Hippocampal formation (tissue), 2 donors: Measurements from ENCODE around the gene HBQ1.
A peak's percentile ranks its signal among the peaks of the same experiment; 100 is the strongest.
"Not testable (repeated sequence)": the region's sequence is repeated elsewhere in the genome, so short reads cannot be mapped to it uniquely, and the experiment has no call there.

Experiments used
- DNase-seq, 2 donors: peaks; one replicate each; lab custom pipeline; 2025; lab: John Stamatoyannopoulos, UW

HBQ1 gene

DNA sequence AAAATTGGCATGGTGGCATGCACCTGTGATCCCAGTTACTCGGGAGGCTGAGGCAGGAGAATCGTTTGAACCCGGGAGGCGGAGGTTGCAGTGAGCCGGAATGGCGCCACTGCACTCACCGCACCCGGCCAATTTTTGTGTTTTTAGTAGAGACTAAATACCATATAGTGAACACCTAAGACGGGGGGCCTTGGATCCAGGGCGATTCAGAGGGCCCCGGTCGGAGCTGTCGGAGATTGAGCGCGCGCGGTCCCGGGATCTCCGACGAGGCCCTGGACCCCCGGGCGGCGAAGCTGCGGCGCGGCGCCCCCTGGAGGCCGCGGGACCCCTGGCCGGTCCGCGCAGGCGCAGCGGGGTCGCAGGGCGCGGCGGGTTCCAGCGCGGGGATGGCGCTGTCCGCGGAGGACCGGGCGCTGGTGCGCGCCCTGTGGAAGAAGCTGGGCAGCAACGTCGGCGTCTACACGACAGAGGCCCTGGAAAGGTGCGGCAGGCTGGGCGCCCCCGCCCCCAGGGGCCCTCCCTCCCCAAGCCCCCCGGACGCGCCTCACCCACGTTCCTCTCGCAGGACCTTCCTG lies at the start of gene HBQ1:
Gene HBQ1, plus strand, starts transcription at position 359 of the 575 bp plus-strand sequence. Its CDS starts 28 bp downstream, at position 387.
- DNase-seq, result no peak

DNA sequence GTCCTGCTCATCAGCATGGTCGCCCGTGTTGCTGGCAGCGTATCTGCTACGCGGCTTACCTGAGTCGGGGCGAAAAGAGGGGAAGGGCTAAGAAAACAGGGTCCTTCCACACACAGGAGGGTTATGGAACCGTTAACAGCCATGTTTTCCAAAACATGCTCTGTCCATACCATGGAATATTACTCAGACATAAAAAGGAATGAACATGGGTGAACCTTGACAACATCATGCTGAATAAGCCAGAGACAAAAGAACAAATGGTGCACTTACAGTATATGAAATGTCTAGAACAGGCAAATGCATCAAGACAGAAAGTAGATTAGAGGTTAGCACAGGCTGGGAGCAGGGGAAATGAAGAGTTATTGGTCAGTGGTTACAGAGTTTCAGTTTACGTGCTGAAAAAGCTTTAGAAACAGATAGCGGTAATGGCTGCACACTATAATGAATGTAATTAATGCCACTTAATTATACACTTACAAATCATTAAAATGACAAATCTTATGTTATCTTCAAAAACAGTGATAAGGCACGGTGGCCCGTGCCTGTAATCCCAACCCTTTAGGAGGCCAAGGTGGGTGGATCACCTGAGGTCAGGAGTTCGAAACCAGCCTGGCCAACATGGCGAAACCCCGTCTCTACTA lies 49.6 kb upstream of the HBQ1 start:
- DNase-seq, result no peak

DNA sequence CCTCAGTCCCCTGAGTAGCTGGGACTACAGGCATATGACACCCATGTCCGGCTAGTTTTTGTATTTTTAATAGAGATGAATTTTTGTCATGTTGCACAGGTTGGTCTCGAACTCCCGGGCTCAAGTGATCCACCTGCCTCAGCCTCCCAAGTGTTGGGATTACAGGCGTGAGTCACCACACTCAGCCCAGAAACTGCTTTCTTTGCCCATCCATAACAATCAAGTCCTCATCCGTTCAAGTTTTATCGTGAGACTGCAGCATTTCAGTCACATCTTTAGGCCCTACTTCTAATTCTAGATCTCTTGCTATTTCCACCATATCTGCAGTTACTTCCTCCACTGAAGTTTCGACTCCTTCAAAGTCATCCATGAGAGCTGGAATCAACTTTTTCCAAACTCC lies 48.1 kb upstream of the HBQ1 start:
- no peak for DNase-seq

DNA sequence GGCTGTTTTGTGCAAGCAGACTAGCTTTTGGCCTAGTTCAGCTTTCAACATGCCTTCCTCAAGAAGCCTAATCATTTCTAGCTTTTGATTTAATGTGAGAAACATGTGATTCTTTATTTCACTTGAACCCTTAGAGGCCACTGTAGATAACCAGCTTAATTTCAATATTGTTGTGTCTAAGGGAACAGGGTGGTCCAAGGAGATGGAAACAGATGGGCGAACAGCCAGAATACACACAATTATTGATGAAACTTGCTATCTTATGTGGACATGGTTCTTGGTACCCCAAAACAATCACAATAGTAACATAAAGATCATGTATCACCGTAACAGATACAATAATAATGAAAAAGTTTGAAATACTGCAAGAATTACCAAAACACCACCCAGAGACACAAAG lies 46.5 kb upstream of the HBQ1 start:
- DNase-seq, result no peak

DNA sequence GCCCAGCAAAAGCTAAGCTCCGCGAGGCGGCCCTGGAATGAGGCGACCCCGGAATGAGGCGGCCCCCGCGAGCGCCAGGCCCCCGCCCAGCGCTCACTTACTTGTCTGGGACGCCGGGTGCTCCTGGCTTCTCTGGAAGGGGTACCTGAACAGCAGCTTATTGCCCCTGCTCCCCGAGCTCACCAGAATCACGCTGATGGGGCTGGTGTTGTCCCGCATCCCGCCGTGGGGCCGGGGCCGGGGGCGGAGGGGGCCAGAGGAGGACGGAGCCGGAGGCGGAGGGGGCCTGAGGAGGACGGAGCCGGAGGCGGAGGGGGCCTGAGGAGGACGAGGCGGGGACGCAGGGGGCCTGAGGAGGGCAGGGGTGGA lies 42.2 kb upstream of the HBQ1 start:
- no peak for DNase-seq

DNA sequence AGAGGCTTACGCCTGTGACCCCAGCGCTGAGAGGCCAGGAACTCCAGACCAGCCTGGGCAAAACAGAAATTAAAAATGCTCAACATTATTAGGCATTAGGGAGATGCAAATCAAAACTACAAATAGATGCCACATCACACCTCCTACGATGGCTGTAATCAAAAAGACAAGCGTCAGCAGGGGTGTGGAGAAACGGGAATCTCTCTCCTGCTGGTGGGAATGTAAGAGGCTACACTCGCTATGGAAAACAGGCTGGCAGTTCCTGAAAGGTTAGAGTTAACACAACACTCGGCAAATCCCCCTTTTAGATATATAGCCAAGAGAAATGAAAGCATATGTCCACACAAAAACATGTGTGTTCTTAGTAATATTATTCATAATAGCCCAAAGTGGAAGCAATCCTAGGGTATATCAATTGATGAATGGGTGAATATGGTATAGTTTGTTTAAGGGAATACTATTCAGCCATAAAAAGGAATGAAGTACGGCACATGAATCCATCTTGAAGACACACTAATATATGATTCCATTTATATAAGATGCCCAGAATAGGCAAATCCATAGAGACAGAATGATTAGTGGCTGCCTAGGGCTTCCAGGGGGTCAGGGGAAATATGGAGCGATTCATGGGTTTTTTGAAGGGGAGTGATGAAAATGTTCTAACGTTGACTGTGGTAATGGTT lies 39.9 kb upstream of the HBQ1 start:
- no peak for DNase-seq

DNA sequence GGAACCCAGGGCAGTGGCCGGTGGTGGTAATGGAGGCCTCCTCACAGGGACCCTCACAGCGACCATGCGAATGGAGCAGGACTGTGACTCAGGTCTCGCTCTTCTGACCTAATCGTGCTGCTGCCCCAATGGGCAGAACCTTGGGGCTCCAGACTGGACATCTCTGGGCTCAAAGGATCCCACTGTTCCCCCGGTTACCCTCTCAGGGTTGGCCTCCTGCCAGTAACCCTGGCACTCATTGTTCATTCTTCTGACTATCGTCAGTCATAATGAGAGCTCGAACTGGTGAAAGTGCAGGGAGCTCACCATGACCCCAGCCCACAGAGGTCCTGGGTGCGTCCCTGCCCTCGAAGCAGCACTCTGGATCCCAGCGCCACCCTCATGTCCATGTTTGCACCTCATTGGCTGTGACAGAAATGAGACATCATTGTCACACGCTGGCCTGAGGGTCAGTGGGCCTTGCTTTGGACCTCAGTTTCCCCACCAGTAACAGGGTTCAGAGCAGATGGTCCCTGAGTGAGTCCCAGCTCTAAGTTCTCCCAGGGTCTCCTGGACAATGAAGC lies 37.8 kb upstream of the HBQ1 start:
- DNase-seq, result peak in 1 of 2 donors; percentile 12

DNA sequence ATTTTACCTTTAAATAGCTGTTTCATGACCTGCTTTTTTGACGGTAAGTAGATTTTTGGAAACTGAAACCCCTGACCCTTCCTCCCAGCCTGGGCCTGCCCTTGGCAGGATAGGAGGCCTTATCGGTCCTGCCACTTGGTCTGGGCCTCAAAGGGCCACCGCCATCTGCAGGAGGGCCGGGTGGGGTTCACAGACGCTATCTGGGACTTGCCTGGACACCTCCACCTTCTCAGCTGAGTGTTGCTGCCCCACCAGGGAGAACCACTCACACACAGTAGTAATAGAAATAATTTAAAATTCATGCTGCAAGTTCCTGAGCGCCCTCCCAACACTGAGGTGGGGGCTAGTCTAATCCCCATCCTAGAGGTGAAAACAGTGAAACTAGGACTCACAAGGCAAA lies 37.2 kb upstream of the HBQ1 start:
- no peak for DNase-seq

DNA sequence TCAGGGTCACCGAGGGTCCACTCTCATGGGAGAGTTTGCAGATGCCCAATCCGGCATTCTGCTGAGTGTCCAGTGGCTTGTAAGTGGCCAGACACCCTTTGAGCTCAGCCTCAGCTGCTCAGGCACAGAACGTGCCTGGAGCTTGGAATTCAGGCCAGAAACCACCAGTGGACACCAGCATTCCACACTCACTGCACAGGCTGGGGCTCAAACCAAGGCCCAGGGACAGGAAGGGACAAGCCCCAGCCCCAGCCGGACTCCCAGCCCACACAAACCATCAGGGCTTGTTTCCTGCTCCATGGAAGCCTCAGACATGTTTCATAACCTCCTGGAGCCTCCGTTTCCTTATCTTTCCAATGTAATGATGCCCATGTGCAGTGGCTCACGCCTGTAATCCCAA lies 36.8 kb upstream of the HBQ1 start:
- no peak for DNase-seq

DNA sequence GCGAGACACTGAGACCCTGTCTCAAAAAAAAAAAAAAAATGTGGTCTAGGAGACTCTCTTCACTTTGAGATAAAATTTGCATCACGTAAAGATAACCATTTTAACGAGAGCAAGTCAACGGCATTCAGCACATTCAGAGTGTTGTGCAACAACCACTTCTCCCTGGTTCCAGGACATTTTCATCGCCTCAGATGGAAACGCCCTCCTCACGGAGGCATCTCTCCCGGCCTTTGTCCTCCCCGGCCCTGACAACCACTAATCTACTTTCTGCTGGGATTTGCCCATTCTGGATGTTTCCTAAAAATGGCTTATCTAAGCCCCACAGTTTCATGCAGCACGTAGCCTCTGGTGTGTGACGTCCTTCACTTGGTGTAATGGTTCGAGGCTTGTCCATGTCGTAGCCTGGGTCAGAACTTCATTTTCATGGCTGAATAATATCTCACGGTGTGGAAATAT lies 35.4 kb upstream of the HBQ1 start:
- no peak for DNase-seq

DNA sequence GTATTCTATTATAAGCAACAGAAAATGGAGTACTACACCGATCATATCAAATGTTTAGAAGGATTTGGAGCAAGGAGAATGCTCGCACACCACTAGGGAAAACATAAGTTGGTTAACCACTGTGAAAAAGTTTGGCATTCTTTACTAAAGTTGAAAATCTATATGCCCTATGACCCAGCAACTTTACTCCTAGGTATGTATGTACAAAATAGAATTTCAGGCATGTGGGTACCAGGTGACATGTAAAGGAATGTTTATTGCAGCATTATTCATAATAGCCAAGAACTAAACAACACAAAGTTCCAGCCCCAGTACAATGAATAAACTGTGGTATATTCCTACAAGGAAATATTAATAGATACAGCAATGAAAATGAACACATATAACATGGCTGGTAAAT lies 33.6 kb upstream of the HBQ1 start:
- no peak for DNase-seq

DNA sequence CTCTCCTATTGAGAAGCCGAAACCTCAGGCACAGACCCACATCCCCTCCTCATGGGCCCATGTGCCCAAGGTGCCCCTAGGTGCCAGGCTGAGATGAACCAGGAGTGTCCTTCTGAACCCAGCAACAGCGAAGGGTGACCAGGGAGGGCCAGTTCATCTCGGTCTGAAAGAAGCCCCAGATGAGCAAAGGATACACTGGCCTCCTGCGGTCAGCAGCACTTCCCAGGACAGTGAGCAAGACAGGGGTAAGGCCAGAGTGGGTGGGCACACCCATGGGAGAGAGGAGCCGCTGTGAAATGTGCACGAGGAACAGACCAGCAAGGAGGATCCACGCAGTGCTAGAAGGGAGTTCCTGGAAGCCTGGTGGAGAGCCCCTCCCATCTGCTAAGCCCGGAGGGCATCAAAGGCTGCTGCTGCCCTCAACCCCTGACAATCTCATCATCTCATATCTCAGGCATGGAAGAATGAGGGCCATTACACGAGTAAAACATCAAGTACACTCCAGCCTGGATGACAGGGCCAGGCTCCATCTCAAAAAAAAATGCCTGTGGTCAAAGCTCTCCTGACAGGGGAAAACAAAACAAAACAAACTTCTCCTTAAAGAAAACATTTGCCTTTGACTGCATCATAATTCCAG lies 31.1 kb upstream of the HBQ1 start:
- no peak for DNase-seq

DNA sequence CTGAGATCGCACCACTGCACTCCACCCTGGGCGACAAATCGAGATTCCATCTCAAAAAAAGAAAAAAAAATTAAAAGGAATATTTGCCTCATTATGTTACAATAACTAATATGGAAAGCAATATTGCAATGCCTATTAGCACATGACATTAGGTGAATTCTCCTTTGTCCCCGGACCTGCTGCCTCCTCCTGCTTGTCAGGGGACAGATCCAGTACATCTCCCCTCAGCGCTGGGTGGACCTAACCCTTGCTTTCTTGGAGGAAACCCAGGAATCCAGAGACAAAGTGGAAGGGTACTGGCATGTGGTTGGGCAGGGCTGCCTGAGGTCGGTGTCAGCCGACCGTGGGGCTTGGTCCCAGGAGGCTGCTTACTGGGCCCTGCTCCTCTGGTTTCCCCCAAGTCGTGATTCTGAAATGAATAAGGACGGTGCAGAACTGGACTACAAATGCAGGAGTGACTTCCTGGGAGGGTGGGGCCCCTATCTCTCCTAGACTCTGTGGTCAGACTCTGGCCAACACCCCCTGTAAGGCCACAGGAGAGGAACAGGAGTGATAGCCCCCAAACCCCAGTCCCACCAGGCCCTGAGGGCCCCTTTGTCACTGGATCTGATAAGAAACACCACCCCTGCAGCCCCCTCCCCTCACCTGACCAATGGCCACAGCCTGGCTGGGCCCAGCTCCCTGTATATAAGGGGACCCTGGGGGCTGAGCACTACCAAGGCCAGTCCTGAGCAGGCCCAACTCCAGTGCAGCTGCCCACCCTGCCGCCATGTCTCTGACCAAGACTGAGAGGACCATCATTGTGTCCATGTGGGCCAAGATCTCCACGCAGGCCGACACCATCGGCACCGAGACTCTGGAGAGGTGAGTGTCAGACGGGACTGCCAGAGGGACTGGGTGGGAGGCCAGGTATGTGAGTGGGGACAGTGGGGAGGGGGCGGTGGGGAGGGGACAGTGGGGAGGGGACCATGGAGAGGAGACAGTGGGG lies 27.8 kb upstream of the HBQ1 start, which contains the start of gene HBZ:
Gene HBZ, plus strand, starts transcription at position 504 of the 988 bp plus-strand sequence. Its CDS starts 266 bp downstream, at position 770.
- DNase-seq, result no peak

DNA sequence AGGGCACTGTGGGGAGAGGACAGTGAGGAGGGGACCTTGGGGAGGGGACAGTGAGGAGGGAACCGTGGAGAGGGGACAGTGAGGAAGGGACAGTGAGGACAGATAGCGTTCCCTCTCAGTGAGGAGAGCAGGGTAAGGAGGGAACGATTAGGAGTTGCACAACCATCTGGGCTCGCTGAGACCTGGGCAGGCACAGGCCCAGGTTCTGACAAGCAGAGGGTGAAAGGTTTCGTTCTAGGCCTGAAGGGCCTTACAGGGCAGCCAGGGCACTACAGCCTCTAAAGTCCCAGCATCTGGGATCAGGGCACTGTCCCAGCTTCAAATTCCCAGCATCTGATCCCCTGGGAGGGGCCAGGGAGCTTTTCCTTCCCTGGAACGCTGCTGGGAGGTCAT lies 27.1 kb upstream of the HBQ1 start:
- not testable (repeated sequence) for DNase-seq

DNA sequence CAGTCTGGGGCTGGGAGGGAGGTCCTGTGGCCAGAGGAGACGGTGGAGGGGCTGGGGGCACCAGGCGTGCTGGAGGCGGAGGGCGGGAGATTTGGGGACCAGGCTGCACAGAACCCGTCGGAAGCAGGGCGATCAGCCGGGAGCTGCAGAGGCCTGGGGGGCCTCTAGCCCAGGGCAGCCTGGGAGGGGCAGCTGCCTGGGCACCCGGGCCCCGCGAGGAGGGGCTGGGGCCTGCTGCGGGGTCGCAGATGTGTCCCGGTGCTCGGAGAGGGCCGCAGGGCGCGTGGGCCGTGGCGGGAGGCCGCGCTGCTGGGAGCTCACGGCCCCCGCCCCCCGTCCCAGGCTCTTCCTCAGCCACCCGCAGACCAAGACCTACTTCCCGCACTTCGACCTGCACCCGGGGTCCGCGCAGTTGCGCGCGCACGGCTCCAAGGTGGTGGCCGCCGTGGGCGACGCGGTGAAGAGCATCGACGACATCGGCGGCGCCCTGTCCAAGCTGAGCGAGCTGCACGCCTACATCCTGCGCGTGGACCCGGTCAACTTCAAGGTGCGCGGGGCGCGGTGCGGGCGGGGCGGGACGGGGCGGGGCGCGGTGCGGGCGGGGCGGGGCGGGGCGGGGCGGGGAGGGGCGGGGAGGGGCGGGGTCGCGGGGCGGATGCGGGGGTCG lies 26.6 kb upstream of the HBQ1 start:
- DNase-seq, result not testable (repeated sequence)

DNA sequence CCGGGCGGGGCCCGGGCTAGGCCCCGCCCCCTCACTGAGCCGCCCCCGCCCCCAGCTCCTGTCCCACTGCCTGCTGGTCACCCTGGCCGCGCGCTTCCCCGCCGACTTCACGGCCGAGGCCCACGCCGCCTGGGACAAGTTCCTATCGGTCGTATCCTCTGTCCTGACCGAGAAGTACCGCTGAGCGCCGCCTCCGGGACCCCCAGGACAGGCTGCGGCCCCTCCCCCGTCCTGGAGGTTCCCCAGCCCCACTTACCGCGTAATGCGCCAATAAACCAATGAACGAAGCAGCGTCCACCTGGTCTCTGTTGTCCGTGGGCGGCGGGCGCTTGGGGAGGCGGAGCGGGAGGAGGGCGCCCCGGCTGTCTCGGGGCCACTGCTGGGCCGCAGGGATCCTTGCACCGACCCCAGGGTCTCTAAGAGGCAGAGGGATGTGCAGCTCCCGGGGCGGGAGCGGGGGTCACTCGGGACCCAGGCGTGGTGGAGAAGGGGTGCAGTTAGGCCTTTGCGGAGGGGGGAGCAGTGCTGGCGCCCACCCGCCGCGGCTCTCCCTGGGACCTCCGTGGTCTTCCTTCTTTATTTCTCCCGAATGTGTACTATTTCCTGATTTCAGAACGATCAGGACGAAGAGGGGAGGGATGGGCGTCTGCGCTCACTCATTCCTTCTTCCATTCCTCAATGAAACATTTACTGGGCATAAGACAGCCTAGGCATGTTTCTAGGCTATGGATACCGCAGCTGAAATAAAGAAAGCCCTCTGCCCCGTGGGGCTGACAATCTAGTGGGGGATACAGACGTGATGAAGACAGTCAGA lies 25.8 kb upstream of the HBQ1 start:
- DNase-seq, result no peak

DNA sequence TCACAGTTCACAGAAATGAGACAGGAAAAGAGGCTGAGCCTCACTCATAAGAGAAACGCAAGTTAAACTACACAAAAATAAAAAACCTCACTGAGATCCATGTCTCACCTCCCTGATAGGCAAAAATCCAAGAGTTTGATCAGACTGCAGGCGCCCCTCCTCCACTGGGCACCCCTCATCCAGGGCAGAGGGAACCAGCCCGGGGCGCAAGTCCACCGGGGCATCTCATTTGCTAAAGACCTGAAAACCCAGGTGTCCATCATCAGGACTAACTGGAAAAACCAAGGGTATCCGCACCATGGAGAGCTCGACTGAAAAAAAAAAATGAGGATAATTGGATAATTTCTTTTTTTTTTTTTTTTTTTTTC lies 25.2 kb upstream of the HBQ1 start:
- DNase-seq, result no peak

DNA sequence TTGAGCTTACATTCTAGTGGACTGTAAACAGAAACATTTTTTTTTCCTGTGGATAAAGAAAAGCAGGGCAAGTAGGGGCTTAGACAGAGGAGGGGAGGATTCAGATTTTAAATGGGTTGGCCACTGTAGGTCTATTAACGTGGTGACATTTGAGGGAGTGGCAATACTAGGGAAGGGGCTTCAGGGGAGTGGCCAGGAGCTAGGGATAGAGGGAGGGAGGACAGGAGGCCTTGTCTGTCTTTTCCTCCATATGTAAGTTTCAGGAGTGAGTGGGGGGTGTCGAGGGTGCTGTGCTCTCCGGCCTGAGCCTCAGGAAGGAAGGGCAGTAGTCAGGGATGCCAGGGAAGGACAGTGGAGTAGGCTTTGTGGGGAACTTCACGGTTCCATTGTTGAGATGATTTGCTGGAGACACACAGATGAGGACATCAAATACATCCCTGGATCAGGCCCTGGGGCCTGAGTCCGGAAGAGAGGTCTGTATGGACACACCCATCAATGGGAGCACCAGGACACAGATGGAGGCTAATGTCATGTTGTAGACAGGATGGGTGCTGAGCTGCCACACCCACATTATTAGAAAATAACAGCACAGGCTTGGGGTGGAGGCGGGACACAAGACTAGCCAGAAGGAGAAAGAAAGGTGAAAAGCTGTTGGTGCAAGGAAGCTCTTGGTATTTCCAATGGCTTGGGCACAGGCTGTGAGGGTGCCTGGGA lies 21.0 kb upstream of the HBQ1 start:
- DNase-seq, result no peak

DNA sequence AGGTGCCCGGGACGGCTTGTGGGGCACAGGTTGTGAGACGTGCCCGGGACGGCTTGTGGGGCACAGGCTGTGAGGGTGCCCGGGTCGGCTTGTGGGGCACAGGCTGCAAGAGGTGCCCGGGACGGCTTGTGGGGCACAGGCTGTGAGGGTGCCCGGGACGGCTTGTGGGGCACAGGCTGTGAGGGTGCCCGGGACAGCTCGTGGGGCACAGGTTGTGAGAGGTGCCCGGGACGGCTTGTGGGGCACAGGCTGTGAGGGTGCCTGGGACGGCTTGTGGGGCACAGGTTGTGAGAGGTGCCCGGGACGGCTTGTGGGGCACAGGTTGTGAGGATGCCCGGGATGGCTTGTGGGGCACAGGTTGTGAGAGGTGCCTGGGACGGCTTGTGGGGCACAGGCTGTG lies 20.0 kb upstream of the HBQ1 start:
- DNase-seq, result not testable (repeated sequence)
